Inflammatory macrophage (primary cell): ENCODE data around the gene ACTL7B.
"Not testable (repeated sequence)": the region's sequence is repeated elsewhere in the genome, so short reads cannot be mapped to it uniquely, and the experiment has no call there.

Source experiments
- DNase-seq, 2 donors: peaks; one replicate each; pipeline ENCODE4 v3.0.0-alpha.2; 2020 to 2022

Gene ACTL7B

GRCh38 chr9:108869092-108869725 is 13.4 kb upstream of the ACTL7B start:
- no peak for DNase-seq

- DNase-seq: no peak
These were observed 12.0 kb upstream of the ACTL7B start for GRCh38 chr9:108867829-108868228.

- DNase-seq: no peak
These were observed 11.3 kb upstream of the ACTL7B start for GRCh38 chr9:108867116-108867515.

GRCh38 chr9:108866001-108866420 is 10.2 kb upstream of the ACTL7B start:
- DNase-seq: no peak

GRCh38 chr9:108865037-108865436 is 9.3 kb upstream of the ACTL7B start:
- DNase-seq: no peak

GRCh38 chr9:108864446-108864845 is 8.7 kb upstream of the ACTL7B start:
- no peak for DNase-seq

- DNase-seq: peak; percentile 33 to 49
These were observed 8.1 kb upstream of the ACTL7B start for GRCh38 chr9:108863891-108864290.

- DNase-seq: no peak
These were observed 6.2 kb upstream of the ACTL7B start, which contains the start of gene ACTL7A for GRCh38 chr9:108861997-108862396. TSS of gene ACTL7A (plus strand) at chr9:108862266. CDS start at chr9:108862323, 57 bp downstream.

GRCh38 chr9:108861464-108861863 is 5.7 kb upstream of the ACTL7B start:
- no peak for DNase-seq

- DNase-seq: no peak
These were observed 5.0 kb upstream of the ACTL7B start for GRCh38 chr9:108860764-108861163.

- no peak for DNase-seq
These were observed 4.6 kb upstream of the ACTL7B start for GRCh38 chr9:108860354-108860753.

- DNase-seq: no peak
These were observed 3.8 kb upstream of the ACTL7B start for GRCh38 chr9:108859459-108860114.

- peak; percentile 68 to 69 for DNase-seq
These were observed 1.8 kb upstream of the ACTL7B start for GRCh38 chr9:108857572-108857971.

GRCh38 chr9:108855529-108855886 is 278 bp downstream of the ACTL7B start:
- no peak for DNase-seq

- no peak for DNase-seq
These were observed 901 bp downstream of the ACTL7B start for GRCh38 chr9:108854641-108855528.

GRCh38 chr9:108854094-108854493 is 1.7 kb downstream of the ACTL7B start:
- no peak for DNase-seq

GRCh38 chr9:108852079-108852478 is 3.7 kb downstream of the ACTL7B start:
- DNase-seq: no peak

GRCh38 chr9:108851138-108851537 is 4.6 kb downstream of the ACTL7B start:
- no peak for DNase-seq

- DNase-seq: peak; percentile 52 to 60
These were observed 5.4 kb downstream of the ACTL7B start for GRCh38 chr9:108850293-108850897.

GRCh38 chr9:108848296-108848695 is 7.5 kb downstream of the ACTL7B start:
- not testable (repeated sequence) for DNase-seq

GRCh38 chr9:108845947-108846346 is 9.8 kb downstream of the ACTL7B start:
- DNase-seq: peak; percentile 56 to 73

GRCh38 chr9:108845507-108845906 is 10.3 kb downstream of the ACTL7B start:
- no peak for DNase-seq

- DNase-seq: no peak
These were observed 10.9 kb downstream of the ACTL7B start for GRCh38 chr9:108844856-108845255.
